Measurements from ENCODE around the gene ADAP1. TPM values are rescaled to one million over a fixed set of nuclear protein-coding genes. Genes with fewer than 3 reads are reported as not detected.

The ADAP1 gene
- total RNA-seq, 1 experiment from 2014 or later: 77.6 TPM

DNA sequence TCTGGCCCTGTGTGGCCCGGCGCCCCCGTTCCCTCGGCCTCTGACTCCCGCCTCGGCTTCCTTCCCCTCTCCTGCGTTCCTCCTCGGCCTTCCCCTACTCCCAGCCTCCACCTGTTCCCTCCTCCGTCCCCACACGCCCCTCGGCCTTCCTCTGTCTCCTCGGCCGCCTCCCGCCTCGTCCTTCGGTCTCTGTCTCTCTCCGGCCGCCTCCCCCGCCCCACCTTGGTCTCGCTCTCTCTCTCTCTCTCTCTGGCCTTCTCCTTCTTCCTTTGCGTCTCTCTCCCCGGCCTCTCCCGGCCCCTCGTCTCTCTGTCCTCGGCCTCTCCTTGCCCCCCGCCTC is 77.5 kb downstream of the ADAP1 start:
- TF ChIP-seq, protein P1, sequence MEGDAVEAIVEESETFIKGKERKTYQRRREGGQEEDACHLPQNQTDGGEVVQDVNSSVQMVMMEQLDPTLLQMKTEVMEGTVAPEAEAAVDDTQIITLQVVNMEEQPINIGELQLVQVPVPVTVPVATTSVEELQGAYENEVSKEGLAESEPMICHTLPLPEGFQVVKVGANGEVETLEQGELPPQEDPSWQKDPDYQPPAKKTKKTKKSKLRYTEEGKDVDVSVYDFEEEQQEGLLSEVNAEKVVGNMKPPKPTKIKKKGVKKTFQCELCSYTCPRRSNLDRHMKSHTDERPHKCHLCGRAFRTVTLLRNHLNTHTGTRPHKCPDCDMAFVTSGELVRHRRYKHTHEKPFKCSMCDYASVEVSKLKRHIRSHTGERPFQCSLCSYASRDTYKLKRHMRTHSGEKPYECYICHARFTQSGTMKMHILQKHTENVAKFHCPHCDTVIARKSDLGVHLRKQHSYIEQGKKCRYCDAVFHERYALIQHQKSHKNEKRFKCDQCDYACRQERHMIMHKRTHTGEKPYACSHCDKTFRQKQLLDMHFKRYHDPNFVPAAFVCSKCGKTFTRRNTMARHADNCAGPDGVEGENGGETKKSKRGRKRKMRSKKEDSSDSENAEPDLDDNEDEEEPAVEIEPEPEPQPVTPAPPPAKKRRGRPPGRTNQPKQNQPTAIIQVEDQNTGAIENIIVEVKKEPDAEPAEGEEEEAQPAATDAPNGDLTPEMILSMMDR (IDR thresholded peaks at IDR 0.05; ENCODE audit: insufficient read depth in 1 of 2, low read depth in 1 of 2, low read length in 1 of 2, severe bottlenecking in 1 of 2, unreplicated experiment in 1 of 2): no peak
- no TSS peak for BruUV-seq (replicated peaks)
- ChIA-PET POLR2A (no interaction called here), CTCF (no interaction called here)
- Mint-ChIP-seq H3K9me3 (ENCODE audit: unreplicated experiment) (no peaks in the 10 kb centered on the region), H3K36me3 (ENCODE audit: insufficient read depth, unreplicated experiment) (peaks cover 42% of the 10 kb centered on the region), H3K4me1 (ENCODE audit: low read depth, unreplicated experiment) (peaks cover 9% of the 10 kb centered on the region), H3K27me3 (ENCODE audit: insufficient read depth, unreplicated experiment) (no peaks in the 10 kb centered on the region), H3K4me3 (ENCODE audit: unreplicated experiment) (peak overlapping the region; percentile 100), H3K27ac (ENCODE audit: unreplicated experiment) (peak overlapping the region; percentile 95)
- no peaks in the 10 kb centered on the region for H3K9me3 ChIP-seq
- peaks cover 35% of the 10 kb centered on the region for H3K4me1 ChIP-seq
- no peaks in the 10 kb centered on the region for H3K27me3 ChIP-seq (replicated peaks; ENCODE audit: control insufficient read depth, insufficient read depth, low read length)
- intact Hi-C loops (cut with micrococcal nuclease; ENCODE audit: unreplicated experiment): loop anchor here (2.0 kb wide), 1 partner anchor 76 kb away; no protein-coding TSS in a partner anchor
- peaks cover 4% of the 10 kb centered on the region for H3K36me3 ChIP-seq (ENCODE audit: control insufficient read depth, insufficient read depth, low read length)
- H3K4me3 ChIP-seq (ENCODE audit: low read depth, low read length): peak overlapping the region; percentile 97
- peak in 1 of 2 experiments; percentile 60 for DNase-seq

- peaks cover 46% of the 10 kb centered on the region for H3K36me3 Mint-ChIP-seq (ENCODE audit: insufficient read depth, unreplicated experiment)
Observed at GRCh38 chr7:876077-876971, 78.2 kb downstream of the ADAP1 start, which contains the start of gene GET4. GET4 (plus strand) TSS chr7:876554; CDS start chr7:876646, 92 bp downstream.

More at GRCh38 chr7:876077-876971, 78.2 kb downstream of the ADAP1 start, which contains the start of gene GET4:
- H3K9me3 ChIP-seq: no peaks in the 10 kb centered on the region
- Mint-ChIP-seq H3K9me3 (ENCODE audit: unreplicated experiment) (no peaks in the 10 kb centered on the region), H3K27me3 (ENCODE audit: insufficient read depth, unreplicated experiment) (no peaks in the 10 kb centered on the region), H3K4me3 (ENCODE audit: unreplicated experiment) (peak within 1 kb of the TSS; percentile 100), H3K27ac (ENCODE audit: unreplicated experiment) (peak within 1 kb of the TSS; percentile 95), H3K4me1 (ENCODE audit: low read depth, unreplicated experiment) (peaks cover 9% of the 10 kb centered on the region)
- intact Hi-C loops (cut with micrococcal nuclease; ENCODE audit: unreplicated experiment): loop anchor here (2.0 kb wide), 1 partner anchor 76 kb away; no protein-coding TSS in a partner anchor
- peak; percentile 98 to 99 for DNase-seq
- H3K36me3 ChIP-seq (ENCODE audit: control insufficient read depth, insufficient read depth, low read length): peaks cover 4% of the 10 kb centered on the region
- no peaks in the 10 kb centered on the region for H3K27me3 ChIP-seq (replicated peaks; ENCODE audit: control insufficient read depth, insufficient read depth, low read length)
- CTCF ChIA-PET: interaction anchor here (0.5 to 3.6 kb wide), 3 partner anchors 40 to 455 kb away, joined by 3 to 58 read pairs (median 5); no protein-coding TSS in a partner anchor
- BruUV-seq (replicated peaks): no TSS peak
- peaks cover 35% of the 10 kb centered on the region for H3K4me1 ChIP-seq
- POLR2A ChIA-PET: interaction anchor here (1.0 kb wide), 1 partner anchor 60 kb away, joined by 3 read pairs; no protein-coding TSS in a partner anchor
- TF ChIP-seq, protein P1 (IDR thresholded peaks at IDR 0.05; ENCODE audit: insufficient read depth in 1 of 2, low read depth in 1 of 2, low read length in 1 of 2, severe bottlenecking in 1 of 2, unreplicated experiment in 1 of 2): peak; percentile 9 to 19
- peak within 1 kb of the TSS; percentile 97 for H3K4me3 ChIP-seq (ENCODE audit: low read depth, low read length)

Measured in Caco-2 (cell line).